ENCODE measurements around the gene INPP1. TPM values are rescaled to one million over a fixed set of nuclear protein-coding genes. Genes with fewer than 3 reads are reported as not detected.
"Not testable (repeated sequence)": the region's sequence is repeated elsewhere in the genome, so short reads cannot be mapped to it uniquely, and the experiment has no call there.

The INPP1 gene
- total RNA-seq, 2 experiments from 2014 or later = 14.7 to 16.1 TPM

DNA sequence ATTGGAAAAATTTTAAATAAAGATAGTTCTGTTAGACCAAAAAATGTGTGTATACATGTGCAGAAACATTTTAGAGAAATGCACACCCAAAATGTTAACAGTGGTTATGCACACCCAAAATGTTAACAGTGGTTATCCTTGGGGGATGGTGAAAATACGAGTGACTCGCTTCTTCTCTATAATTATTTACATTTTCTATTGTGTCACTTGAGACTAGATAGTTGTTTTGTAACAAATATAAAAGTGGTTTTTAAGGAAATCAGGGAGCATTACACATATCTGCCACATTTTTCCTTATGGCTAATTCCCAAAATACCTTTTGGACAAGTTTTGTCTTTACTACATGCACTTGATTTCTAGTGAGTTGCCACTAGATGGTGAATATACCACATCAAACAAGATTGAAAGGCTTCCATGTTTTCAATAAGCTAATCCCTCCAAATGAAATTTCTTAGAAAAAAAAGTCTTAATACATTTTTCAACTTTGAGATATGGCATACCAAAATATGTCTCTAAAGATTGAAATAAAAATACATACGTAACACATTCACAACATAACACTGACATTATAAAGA is 14.7 kb upstream of the INPP1 start:
- ChIA-PET POLR2A (no interaction called here), CTCF (no interaction called here)

DNA sequence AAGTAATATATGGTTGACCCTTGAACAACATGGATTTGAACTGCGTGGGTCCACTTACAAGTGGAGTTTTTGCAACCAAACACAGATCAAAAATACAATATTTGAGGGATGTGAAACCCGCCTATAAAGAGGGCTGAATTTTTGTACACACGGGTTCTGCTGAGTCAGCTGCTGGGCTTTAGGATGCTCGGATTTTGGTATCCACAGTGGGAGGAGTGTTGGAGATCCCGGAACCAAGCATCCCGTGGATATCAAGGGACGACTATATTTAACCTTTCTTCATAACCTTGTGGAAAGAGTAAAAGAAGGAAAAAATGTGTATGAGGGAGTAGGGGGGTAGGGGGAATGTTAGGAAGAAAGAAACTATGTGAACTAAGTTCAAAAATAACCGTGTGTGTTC is 10.0 kb upstream of the INPP1 start:
- CTCF ChIA-PET = no interaction called here
- POLR2A ChIA-PET = no interaction called here

DNA sequence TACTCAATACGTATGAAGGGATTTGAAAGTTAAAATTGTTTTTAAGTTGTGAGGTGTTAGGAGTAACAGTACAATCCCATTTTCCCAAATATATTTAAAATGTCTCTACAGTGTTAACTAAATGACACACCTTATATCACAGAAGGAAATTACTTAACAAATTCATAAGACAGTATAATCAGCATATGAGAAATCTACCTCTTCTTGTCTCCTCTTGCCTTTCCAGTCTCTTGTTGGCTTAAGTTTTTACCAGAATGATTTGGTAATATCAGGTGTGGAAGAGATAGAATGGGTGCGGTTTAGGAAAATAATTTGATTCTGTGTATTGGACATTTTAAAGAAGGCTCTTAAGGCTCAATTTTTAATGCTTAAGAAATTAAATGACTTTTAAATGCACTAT is 9.5 kb upstream of the INPP1 start:
- CTCF ChIA-PET = no interaction called here

DNA sequence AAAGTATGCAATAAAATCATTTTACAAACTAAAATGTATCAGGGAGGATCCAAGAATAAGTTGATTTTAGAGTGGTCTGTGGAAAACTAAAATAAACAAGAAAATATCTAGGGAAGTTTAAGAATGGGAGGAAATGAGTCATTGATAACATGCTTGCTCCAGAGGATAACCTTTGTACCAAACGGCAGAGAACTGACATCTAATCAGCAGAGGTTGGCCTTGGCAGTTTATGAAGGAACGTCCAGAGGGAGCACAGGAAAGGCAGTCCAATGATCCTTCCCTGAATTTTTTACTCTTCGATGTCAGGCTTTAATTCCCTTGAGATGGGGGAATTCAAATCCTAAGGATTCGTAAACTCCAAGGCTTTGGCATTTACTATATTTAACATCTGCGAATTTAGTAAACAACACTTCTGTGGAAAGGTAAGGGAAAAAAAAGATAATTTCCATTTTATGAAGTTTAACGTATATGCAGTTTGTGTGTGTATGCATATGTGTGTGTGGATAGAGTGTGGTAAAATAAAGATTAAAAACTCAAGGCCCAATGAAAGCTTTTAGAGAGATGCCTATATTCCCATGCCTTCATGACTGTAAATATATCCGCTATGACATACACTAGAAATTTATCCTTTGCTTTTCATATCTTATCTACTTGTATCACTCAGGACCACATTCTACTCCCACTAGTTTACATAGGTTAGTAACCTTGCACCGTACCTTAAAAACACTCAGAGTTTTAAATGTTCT is 8.7 kb upstream of the INPP1 start:
- ChIA-PET POLR2A (no interaction called here), CTCF (interaction anchor here (1.6 kb wide), 1 partner anchor 9 kb away, joined by 3 read pairs; no protein-coding TSS in a partner anchor)

More for the DNA sequence above, 9.5 kb upstream of the INPP1 start:
- POLR2A ChIA-PET = no interaction called here

DNA sequence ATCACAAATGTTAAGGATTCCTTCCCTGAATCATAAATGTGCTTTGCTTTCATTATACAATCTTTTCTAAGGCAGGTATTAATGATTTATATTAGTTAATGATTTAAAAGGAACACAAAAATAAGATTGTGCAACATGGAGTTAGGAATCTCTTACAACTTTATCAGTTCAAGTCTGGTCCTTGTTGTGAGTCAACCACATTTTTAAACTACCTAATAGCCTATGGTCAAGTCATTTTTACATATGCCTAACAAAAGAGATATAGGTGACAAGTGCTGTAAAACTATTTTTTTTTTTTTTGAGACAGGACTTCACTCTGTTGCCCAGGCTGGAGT is 8.2 kb upstream of the INPP1 start:
- ChIA-PET CTCF (interaction anchor here (1.6 kb wide), 1 partner anchor 9 kb away, joined by 3 read pairs; no protein-coding TSS in a partner anchor), POLR2A (no interaction called here)

DNA sequence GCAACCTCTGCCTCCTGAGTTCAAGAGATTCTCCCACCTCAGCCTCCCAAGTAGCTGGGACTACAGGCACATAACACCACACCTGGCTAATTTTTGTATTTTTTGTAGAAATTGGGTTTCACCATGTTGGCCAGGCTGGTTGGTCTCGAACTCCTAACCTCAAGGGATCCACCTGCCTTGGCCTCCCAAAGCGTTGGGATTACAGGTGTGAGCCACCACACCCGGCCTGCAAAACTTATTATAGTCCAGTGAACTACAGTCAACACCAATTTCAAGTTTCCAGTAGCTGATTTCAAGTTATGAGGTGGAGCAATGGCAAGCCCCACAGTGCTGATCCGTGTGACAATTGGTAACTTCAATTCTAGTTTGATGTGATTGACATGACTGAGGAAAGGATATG is 7.8 kb upstream of the INPP1 start:
- POLR2A ChIA-PET = not testable (repeated sequence)
- CTCF ChIA-PET = interaction anchor here (1.6 kb wide), 1 partner anchor 9 kb away, joined by 3 read pairs; no protein-coding TSS in a partner anchor

DNA sequence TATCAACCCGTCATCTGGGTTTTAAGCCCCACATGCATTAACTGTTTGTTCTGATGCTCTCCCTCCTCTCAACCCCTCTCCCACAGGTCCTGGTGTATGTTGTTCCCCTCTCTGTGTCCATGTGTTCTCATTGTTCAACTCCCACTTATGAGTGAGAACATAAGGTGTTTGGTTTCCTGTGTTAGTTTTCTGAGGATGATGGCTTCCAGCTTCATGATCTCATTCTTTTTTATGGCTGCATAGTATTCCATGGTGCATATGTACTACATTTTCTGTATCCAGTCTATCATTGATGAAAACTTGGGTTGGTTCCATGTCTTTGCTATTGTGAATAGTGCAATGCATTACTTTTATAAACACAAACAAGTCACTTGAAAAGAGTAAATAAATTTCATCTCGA is 7.0 kb upstream of the INPP1 start:
- CTCF ChIA-PET = interaction anchor here (1.6 kb wide), 1 partner anchor 8 kb away, joined by 3 read pairs; no protein-coding TSS in a partner anchor
- POLR2A ChIA-PET = no interaction called here

DNA sequence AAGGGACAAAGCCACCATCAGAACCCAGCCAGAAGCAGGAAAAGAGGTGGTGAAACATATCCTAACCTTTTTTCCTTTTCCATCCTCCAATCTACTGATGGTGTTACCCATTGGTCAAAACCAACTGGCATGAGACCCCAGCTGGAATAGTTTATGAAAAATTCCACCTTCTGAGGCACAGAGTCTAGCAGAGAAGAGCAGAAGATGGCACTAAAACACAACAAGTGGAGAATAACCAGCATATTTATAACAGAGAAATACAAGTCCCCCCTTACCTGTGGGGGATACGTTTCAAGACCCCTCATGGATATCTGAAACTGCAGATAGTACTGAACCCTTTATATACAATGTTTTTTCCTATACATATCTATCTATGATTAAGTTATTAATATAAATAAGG is 4.9 kb upstream of the INPP1 start:
- POLR2A ChIA-PET = no interaction called here
- CTCF ChIA-PET = no interaction called here

DNA sequence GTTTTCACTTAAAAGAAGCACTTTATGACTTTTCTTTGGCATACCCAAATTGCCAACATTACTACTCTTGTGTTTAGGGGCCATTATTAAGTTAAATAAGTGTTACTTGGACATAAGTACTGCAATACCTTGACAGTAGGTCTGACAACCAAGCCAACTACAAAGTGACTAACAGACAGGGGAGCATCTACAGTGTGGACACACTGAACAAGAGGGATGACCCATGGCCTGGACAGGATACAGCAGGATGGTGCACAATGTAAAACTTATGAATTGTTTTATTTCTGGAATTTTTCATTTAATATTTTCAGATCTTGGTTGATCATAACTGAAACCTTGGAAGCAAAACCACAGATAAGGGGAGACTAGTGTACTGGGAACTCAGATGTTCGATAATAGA is 4.0 kb upstream of the INPP1 start:
- POLR2A ChIA-PET = no interaction called here
- CTCF ChIA-PET = no interaction called here

DNA sequence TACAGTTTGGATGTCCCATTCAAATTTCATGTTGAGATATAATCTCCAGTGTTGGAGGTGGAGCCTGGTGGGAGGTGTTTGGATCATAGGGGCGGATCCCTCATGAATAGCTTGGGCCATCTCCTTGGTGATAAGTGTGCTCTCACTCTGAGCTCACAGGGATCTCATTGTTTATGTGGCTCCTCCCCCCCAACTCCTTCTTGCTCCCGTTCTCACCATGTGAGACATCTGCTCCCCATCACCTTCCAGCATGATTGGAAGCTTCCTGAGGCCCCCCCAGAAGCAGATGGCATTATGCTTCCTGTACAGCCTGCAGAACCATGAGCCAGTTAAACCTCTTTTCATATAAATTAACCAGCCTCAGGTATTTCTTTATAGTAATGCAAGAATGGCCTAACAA is 3.0 kb upstream of the INPP1 start:
- CTCF ChIA-PET = no interaction called here
- POLR2A ChIA-PET = no interaction called here

DNA sequence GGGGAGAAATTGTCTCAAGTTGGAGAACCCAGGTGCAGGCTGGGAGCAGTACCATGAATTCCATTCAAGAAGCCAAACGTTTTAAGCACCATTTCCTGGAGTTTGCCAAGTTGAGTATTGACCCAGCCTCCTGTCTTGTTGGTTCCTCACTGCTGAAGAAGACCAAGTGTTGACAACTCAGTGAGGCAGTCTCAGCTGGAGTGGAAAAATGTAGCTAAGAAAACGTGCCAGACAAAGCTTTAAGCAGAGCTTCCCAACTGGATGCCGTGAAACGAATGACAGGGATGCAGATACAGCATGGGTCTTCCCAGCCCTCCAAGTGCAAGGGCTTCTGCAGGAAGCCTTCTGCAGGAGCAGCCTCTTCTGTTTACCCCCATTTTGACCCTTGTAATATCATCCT is 778 bp upstream of the INPP1 start:
- ChIA-PET POLR2A (interaction anchor here (2.2 kb wide), 1 partner anchor 23 kb away, joined by 8 read pairs; the partner anchor contains the start of gene HIBCH), CTCF (no interaction called here)

DNA sequence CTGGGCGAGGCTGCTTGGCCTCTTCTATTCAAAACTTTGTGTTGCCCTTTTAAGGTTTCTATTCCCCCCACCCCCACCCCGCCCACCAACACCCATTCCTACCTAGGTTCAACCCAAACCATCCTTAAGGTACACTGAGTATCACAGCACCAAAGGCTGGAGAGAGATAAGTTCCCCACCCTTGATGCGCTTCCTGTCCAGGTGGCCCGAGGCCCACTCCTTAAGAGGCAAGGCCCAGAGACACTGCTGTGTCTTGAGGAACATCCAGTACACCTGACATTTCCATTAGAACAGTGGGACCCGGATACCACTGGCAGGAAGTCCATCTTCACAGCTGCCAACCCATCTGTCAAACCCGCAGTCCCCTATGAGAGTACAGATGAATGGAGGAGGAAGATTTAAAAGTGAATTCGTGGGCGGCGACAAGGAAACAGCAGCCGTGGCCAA is 277 bp upstream of the INPP1 start:
- CTCF ChIA-PET = interaction anchor here (0.7 to 1.5 kb wide), 4 partner anchors 10 to 190 kb away, joined by 3 to 4 read pairs (median 3); no protein-coding TSS in a partner anchor
- POLR2A ChIA-PET = interaction anchor here (2.2 kb wide), 1 partner anchor 24 kb away, joined by 8 read pairs; the partner anchor contains the start of gene HIBCH

DNA sequence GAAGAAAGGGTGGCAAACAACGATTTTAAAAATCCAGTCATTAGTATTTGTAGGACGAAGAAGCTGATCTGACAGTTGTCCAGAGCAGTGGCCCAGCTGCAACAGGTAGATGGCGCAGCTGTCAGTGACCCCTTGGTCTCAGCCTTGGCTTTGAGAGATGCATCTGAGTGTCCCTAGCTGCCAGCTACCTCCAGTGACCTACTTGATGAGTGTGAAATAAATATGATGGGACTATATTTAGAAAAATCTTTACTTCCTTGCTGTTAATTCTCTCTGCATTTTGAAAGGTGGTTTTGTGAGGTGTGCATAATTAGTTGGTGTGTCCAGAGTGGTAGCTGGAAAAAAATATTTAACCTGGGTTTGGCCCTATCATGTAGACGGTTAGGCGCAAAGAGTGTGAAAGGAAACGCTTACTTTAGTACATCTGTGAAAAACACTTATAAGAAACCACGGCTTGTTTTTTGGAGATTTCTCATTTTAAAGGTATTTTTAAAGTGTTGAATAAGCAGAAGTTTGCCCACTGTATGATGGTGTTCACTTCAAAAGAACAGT is 963 bp downstream of the INPP1 start:
- ChIA-PET POLR2A (interaction anchor here (0.6 to 2.2 kb wide), 2 partner anchors 25 to 303 kb away, joined by 4 to 8 read pairs; partner anchors contain the start of gene HIBCH), CTCF (interaction anchor here (1.2 to 1.5 kb wide), 2 partner anchors 9 to 24 kb away, joined by 3 to 4 read pairs; no protein-coding TSS in a partner anchor)

DNA sequence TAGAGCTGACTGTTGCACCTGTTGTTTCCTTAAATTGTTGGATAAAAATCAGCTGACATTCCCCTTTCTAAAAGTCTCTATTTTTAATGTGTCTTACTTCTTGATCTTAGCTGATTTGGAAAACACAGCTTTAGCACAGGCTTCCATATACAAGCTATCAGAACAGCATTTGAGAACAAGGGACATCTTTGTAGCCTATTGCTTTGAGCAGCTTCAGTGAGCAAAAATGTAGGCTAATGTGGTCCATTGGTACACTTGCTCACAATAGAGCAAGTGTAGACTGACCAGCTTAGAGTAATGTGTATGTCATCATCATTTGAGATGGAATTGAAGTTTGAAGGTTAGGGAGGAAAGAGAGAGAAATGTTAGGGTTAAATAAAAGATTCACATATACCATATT is 7.0 kb downstream of the INPP1 start:
- CTCF ChIA-PET = no interaction called here
- POLR2A ChIA-PET = no interaction called here

DNA sequence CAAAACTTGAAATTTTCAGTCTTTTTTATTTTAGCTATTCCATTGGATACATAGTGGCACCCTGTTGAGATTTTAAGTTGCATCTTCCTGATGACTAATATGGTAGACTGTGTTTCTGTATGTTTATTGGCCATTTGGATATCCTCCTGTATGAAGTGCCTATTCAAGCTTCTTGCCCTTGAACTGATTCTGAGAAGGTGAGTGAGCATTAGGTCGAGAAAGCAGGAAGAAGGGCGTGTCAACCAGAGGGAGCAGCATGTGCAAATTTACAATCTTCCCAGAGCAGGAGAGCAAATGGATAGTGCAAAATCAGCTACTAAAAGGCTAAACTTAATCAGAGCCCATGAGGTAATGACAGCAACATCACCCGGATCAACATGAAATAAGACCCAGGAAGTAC is 8.6 kb downstream of the INPP1 start:
- CTCF ChIA-PET = no interaction called here
- POLR2A ChIA-PET = interaction anchor here (0.6 kb wide), 1 partner anchor 44 kb away, joined by 3 read pairs; no protein-coding TSS in a partner anchor

DNA sequence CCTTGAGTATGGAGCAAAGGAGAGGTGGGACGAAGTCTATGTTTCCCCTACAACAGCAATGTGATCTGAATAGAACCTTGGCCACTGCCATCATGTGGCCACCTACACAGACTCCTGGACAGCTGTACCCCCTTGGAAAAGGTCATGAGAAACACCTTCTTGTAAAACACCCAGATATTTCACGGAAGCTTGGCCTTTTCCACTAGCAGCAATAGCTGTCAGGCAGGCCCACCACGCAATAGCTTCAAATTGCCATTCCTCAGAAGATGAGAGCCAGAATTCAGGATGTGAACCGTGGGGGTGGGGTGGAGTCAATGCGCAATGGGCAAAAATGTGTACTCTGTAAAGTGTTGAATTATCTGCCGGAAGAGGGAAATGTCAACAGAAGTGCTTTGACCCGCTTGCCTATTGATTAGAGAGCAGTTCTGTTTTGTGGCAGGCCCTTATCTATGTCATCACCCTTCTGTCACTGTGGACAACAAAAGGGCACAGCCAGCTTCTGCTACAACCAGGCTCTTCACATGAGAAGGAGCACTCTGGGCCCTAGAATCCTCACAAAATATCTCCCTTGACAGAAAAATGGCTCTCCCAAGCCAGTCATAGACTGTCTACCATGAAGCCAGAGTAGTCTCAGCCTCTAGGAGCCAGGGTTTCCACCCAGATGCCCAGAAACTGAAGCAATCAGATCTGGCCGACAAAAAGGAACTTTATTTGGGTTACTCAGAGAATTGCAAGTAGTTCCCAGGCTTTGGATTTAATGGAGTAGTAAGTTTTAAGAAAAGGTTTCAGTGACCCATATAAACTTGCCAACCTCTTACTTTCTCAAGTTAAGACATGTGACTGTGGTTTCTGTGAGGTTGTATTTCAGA is 9.5 kb downstream of the INPP1 start:
- ChIA-PET CTCF (interaction anchor here (1.4 kb wide), 1 partner anchor 10 kb away, joined by 3 read pairs; the partner anchor contains the start of gene INPP1), POLR2A (interaction anchor here (0.6 kb wide), 1 partner anchor 43 kb away, joined by 3 read pairs; no protein-coding TSS in a partner anchor)

DNA sequence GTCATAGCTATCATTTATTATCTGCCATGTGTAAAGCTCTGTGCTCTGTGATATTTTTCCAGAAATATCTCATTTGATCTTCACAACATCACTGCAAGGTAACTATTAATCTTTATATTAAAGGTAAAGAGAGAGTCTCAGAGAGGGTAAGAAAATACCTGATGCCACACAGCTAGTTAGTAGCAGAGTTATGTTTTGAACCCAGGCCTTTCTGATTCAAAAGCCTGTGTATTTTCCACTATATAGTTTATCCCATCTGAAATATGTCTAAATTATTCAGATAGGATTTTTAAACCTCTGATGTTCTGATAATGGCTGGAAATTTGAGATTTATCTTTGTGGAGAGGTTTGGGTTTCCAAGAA is 10.1 kb downstream of the INPP1 start:
- ChIA-PET CTCF (interaction anchor here (1.4 kb wide), 1 partner anchor 10 kb away, joined by 3 read pairs; the partner anchor contains the start of gene INPP1), POLR2A (no interaction called here)

DNA sequence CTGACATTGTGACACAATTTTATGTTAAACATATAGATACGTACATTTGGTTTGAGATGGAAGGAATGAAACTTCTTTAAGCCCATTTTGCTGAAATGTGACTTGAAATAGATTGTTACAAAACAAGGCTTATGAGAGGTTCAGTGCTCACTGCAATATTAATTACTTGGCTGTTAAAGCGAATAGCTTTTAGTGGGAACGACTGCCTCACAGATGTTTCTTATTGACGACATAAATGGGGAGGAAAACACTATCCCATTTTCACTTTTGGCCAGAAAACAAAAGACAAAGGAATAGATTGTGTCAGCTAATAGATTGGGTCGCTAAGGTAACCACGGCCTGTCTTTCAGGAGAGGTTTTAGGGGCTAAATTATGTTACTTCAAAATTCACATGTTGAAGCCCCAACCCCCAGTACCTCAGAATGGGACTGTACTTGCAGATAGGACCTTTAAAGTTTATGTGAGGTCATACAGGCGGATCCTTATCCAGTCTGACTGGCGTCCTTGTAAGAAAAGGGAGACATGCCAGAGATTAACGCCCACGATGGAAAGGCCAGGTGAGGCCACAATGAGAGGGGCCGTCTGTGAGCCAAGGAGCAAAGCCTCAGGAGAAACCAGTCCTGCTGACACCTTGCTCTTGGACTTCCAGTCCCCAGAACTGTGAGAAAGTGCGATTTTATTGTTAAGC is 10.8 kb downstream of the INPP1 start:
- ChIA-PET CTCF (interaction anchor here (1.4 kb wide), 1 partner anchor 11 kb away, joined by 3 read pairs; the partner anchor contains the start of gene INPP1), POLR2A (interaction anchor here (0.6 kb wide), 1 partner anchor 341 kb away, joined by 6 read pairs; no protein-coding TSS in a partner anchor)
